GM20000 (cell line): ENCODE measurements around the gene PLPPR5.
A peak's percentile ranks its signal among the peaks of the same experiment; 100 is the strongest.

Experiments
- DNase-seq: peaks from one replicate; pipeline ENCODE4 v3.0.0; 2012; ENCODE audit warnings: low spot score
- TF ChIP-seq, protein P1 (sequence below): IDR thresholded peaks from 2 replicates; pipeline ENCODE4 v1.5.1; 2012; ENCODE audit warnings: mild to moderate bottlenecking, control low read depth; ENCODE audit errors: extremely low read depth, missing control alignments

Gene PLPPR5

DNA sequence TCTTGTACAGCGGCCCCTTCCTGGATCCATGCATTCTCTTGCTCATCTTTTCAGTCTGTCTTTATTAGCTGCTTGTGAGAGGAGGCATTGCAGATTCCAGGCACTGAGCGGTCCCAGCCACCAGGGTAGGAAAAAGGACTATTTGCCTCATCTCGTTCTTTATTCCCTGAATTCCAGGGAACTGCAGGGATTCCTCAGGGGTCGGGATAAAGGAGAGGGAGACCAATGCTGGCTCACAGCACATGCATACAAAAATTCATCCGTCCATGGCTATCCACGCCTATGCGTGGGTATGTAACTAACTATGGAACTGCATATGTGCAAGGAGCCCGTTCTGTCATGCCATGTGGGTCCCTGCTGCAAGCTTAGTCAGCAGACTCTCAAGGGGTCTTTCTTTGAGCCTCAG lies 879 bp upstream of the PLPPR5 start:
- DNase-seq, result no peak
- TF ChIP-seq, protein P1, sequence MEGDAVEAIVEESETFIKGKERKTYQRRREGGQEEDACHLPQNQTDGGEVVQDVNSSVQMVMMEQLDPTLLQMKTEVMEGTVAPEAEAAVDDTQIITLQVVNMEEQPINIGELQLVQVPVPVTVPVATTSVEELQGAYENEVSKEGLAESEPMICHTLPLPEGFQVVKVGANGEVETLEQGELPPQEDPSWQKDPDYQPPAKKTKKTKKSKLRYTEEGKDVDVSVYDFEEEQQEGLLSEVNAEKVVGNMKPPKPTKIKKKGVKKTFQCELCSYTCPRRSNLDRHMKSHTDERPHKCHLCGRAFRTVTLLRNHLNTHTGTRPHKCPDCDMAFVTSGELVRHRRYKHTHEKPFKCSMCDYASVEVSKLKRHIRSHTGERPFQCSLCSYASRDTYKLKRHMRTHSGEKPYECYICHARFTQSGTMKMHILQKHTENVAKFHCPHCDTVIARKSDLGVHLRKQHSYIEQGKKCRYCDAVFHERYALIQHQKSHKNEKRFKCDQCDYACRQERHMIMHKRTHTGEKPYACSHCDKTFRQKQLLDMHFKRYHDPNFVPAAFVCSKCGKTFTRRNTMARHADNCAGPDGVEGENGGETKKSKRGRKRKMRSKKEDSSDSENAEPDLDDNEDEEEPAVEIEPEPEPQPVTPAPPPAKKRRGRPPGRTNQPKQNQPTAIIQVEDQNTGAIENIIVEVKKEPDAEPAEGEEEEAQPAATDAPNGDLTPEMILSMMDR, result no peak

DNA sequence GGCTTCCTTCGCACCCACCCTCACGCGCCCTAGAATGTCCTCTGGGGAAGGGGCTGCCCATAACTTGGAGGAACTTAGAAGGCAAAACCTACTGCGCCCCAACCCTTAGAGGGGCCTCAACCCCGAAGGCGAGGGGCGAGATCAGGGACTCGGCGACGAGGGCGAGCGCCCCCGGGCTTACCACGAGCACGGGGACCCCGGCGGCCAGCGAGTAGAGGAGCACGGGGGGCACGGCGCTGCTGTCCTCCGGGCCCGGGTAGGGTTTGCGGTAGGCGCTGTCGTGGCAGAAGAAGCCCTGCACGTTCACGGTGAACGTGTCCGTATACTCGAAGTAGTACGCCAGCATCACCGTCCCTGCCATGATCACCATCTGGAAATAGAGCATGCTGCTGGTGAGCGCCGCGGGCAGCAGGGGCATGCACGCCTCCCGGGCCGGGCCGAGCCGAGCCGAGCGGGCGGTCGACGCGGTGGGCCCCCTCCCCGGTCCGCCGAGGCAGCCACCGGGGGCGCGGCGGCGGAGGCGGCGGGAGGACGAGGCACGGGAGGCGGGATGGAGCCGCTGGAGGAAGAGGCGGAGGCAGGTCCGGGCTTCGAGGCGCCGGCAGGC lies 304 bp downstream of the PLPPR5 start:
- peak; percentile 23 for DNase-seq

DNA sequence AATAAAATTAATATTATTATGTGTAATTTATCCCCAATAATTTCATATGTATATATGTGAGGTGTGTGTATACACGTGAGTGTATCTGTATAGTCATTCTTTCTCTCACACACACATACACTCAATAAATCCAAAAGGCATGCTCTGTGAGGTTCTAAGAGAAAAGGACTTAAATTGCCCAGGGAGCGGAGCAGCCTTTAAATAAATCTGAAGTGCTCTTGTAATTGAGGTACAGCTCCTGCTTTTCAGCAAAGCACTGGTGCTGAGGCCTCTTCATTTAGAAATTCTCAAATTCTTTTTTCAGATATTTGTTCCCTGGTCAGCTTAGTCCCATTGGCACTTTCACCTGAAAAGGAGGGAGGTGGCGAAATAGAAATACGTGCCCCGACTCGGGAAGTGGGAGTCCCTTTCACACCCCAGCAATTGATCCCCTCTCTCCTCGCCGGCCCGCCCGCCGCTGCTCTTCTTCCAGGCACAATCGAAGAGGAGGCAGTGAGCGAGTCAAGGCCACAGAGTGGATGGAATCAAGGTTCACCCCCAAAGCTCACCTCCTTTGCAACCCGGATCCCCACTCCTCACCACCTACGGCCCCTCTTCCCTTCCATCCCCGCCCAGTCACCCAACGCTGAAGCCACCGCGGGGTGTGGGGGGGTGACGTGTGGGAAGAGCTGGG lies 944 bp downstream of the PLPPR5 start:
- TF ChIP-seq, protein P1, result no peak
- no peak for DNase-seq

More for the DNA sequence above, 304 bp downstream of the PLPPR5 start:
- TF ChIP-seq, protein P1, result no peak

DNA sequence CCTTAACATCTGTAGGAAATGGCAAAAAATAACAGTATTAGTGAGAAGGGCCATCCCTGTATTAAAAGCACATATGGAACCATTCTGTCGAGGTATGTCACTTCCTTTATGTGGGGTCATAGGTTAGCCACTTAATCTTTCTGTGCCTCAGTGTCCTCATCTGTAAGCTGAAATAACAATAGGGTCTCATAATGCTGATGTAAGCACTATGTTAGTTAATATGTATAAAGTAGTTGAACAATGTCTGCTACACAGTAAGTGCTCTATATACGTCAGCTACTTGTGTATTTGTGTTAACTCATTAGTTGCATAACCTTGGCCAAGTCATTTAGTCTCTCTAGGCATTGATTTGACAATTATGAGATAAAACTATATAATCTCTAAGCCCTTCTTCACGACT lies 11.8 kb downstream of the PLPPR5 start:
- TF ChIP-seq, protein P1, result no peak
- no peak for DNase-seq

DNA sequence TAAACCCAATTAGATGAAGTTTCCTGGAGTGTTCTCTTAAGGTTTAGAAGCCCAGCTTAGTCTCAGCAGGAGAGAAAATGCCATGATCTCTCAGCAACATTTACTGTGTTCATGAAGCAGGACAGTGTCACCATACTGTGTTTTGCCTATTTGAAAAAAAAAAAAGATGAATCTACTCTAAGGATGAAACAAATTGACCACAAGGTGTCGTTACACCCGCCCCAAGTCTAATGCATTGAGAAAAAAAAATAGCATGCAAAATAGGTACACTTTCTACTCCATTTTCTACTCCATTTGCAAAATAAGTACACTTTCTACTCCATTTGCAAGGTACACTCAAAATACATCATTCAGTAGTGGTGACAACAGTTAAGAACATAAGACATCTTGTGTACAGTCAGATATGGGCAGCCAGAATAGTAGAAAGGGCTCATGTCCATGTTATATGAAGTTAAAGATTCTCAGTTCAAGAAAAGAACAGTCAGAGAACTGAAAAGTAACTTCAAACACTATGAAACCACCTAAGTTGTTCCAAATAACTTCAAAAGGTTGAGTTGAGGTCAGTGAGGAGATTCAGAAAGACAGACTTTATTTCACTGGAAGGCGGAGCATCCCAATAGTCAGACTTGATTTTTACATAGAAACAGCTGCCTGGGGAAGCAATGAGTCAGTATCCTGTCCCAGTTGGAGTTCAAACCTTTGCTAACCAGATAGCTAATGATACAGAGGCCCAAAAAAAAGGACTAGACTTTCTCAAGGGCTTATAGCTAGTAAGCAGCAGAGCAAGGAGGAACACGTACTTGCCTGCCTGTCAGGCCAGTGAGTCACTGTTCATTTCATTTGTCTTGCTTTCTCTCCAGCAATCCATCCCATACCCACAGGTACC lies 13.3 kb downstream of the PLPPR5 start:
- no peak for DNase-seq
- TF ChIP-seq, protein P1, result peak; percentile 29

DNA sequence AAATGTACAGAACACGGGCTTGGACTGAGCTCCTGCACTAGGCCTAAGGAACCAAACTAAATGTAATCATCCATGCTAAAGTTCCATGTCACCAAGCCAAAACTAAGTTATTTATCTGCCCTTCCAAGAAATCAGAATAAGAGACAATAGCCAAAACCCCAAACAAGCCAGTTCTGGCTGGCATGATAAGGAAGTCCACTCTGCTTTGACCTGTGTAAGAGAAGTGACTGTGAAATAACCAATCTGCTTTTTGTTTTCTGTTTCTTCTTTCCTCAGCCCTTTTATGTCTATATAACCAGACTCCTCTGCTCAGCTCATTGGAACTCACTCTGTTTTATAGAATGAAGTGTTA lies 15.1 kb downstream of the PLPPR5 start:
- no peak for DNase-seq
- TF ChIP-seq, protein P1, result no peak
